Measurements from ENCODE around the gene ANKRD10.

ANKRD10 gene

DNA sequence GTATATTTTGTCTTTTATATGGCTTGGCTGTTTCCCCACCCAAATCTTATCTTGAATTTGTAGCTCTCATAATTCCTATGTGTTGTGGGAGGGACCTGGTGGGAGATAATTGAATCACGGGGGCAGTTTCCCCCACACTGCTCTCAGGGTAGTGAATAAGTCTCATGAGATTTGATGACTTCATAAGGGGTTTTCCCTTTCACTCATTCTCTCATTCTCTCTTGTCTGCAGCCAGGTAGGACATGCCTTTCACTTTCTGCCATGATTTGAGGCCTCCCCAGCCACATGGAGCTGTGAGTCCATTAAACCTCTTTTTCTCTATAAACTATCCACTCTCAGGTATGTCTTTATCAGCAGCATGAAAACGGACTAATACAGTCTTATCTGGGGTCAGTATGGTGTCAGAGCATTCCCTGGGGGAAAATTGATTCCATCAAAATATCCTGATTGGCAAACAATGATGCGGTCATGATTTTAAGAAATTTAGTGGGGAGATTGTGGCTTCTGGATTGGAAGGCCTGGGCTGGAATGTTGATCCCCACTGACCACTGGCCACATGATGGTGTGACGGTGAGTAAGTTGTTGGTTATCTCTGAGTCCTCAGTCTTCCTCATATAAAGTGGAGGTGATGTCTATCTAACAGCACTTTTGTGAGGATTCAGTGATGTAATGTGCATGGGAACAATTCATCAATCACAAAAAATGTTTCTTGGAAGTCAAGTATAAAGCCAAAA lies 27.5 kb upstream of the ANKRD10 start:
- no peak for DNase-seq (ENCODE audit: low read depth)
- H3K4me3 ChIP-seq (ENCODE audit: low read length): no peak overlapping the region
- TF ChIP-seq, protein P1, sequence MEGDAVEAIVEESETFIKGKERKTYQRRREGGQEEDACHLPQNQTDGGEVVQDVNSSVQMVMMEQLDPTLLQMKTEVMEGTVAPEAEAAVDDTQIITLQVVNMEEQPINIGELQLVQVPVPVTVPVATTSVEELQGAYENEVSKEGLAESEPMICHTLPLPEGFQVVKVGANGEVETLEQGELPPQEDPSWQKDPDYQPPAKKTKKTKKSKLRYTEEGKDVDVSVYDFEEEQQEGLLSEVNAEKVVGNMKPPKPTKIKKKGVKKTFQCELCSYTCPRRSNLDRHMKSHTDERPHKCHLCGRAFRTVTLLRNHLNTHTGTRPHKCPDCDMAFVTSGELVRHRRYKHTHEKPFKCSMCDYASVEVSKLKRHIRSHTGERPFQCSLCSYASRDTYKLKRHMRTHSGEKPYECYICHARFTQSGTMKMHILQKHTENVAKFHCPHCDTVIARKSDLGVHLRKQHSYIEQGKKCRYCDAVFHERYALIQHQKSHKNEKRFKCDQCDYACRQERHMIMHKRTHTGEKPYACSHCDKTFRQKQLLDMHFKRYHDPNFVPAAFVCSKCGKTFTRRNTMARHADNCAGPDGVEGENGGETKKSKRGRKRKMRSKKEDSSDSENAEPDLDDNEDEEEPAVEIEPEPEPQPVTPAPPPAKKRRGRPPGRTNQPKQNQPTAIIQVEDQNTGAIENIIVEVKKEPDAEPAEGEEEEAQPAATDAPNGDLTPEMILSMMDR (conservative IDR thresholded peaks at IDR 0.05; ENCODE audit: low read length): no peak

DNA sequence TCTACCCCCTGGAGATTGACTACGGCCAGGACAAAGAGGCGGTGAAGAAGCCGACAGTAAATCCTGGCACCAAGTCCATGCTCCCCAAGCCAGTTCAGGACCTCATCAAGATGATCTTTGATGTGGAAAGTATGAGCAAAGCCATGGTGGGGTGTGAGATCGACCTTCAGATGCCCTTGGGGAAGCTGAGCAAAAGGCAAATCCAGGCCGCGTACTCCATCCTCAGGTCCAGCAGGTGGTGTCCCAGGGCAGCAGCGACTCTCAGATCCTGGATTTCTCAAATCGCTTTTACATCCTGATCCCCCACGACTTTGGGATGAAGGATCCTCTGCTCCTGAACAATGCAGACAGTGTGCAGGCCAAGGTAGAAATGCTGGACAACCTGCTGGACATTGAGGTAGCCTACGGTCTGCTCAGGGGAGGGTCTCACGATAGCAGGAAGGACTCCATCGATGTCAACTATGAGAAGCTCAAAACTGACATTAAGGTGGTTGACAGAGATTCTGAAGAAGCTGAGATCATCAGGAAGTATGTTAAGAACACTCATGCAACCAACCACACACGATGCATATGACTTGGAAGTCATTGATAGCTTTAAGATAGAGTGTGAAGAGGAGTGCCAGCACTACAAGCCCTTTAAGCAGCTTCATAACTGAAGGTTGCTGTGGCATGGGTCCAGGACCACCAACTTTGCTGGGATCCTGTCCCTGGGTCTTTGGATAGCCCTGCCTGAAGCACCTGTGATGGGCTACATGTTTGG lies 24.0 kb upstream of the ANKRD10 start:
- TF ChIP-seq, protein P1 (conservative IDR thresholded peaks at IDR 0.05; ENCODE audit: low read length): no peak
- no peak for DNase-seq (ENCODE audit: low read depth)
- H3K4me3 ChIP-seq (ENCODE audit: low read length): no peak overlapping the region

DNA sequence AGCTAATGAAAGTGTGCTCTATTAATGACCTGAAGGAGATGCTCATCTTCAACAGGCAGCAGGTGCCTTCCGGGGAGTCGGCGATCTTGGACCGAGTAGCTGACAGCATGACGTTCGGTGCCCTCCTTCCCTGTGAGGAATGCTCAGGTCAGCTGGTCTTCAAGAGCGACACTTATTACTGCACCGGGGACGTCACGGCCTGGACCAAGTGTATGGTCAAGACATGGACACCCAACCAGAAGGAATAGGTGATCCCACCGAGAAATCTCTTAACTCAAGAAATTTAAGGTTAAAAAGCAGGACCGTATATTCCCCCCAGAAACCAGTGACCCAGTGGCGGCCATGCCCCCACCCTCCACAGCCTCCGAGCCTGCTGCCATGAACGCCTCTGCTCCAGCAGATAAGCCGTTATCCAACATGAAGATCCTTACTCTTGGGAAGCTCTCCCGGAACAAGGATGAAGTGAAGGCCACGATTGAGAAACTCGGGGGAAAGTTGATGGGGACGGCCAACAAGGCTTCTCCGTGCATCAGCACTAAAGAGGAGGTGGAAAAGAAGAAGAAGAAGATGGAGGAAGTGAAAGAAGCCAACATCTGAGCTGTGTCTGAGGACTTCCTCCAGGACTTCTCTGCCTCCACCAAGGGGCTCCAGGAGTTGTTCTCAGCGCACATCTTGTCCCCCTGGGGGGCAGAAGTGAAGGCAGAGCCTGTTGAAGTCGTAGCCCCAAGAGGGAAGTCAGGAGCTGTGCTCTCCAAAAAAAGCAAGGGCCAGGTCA lies 22.8 kb upstream of the ANKRD10 start:
- no peak overlapping the region for H3K4me3 ChIP-seq (ENCODE audit: low read length)
- no peak for DNase-seq (ENCODE audit: low read depth)
- TF ChIP-seq, protein P1 (conservative IDR thresholded peaks at IDR 0.05; ENCODE audit: low read length): no peak

DNA sequence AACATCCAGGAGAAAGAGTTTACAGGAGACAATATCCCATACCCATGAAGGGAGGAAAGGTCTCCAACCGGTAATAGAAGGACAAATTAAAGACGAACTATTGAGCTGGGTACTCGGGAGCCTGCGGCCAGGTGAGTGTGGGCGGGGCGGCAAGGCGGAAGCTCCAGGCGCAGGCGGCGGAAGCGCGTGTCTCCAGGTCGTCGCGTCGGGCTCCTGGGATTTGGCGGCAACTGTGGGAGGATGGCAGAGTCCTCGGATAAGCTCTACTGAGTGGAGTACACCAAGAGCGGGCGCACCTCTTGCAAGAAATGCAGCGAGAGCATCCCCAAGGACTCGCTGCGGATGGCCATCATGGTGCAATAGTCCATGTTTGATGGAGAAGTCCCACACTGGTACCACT lies 21.6 kb upstream of the ANKRD10 start:
- H3K4me3 ChIP-seq (ENCODE audit: low read length): no peak overlapping the region
- no peak for DNase-seq (ENCODE audit: low read depth)
- TF ChIP-seq, protein P1 (conservative IDR thresholded peaks at IDR 0.05; ENCODE audit: low read length): no peak

DNA sequence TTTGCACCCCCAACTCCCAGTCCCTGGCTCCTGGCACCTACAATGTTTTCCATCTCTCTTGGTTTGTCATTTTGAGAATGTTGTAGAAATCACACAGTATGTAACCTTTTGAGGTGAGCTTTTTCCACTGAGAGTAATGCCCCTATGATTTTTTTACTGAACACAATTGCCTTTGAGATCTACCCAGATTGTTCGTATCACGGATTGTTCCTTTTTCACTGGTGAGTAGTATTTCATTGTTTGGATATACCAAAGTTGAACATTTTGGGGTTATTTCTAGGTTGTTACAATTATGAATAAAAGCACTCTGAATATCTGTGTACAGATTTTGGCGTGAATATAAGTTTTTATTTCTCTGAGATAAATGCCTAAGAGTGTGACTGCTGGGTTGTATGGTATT lies 17.7 kb upstream of the ANKRD10 start:
- TF ChIP-seq, protein P1 (conservative IDR thresholded peaks at IDR 0.05; ENCODE audit: low read length): no peak
- H3K4me3 ChIP-seq (ENCODE audit: low read length): no peak overlapping the region
- no peak for DNase-seq (ENCODE audit: low read depth)

DNA sequence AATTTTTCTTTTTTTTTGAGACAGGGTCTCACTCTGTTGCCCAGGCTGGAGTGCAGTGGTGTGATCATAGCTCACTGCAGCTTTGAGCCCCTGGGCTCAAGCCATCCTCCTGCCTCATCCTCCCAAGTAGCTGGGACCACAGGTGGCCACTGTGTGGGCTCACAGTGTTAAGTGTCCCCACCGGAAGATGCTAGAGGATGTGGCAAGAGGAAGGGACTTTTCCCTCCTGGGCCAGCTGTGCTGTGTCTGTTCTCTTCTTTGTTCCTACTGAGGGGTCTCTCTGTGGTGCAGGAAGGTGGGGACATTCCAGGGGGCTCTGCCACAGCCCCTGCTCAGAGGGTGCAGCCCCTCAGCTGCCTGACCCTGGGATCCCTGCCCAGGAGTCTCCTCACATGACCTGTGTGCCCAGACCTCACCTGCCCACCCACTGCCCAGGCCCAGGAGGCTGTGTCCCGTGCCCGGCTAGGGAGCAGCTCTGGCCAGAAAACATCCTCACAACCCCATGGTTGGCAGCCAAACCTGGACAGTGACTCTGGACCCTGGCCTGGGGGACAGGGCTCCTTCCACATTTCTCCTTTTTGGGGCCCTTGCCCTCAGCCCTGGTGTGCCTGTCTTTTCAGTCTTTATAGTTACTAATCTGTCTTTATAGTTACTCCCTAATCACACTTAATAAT lies 14.4 kb upstream of the ANKRD10 start:
- TF ChIP-seq, protein P1 (conservative IDR thresholded peaks at IDR 0.05; ENCODE audit: low read length): no peak
- no peak for DNase-seq (ENCODE audit: low read depth)
- H3K4me3 ChIP-seq (ENCODE audit: low read length): no peak overlapping the region
